Endometrial microvascular endothelial cells (primary cell): Measurements from ENCODE around the gene CCDC180. TPM values are rescaled to one million over a fixed set of nuclear protein-coding genes. Genes with fewer than 3 reads are reported as not detected.

ENCODE experiments used
- in situ Hi-C: cut with HindIII; loops from 2 replicates; pipeline ENCODE4 v1.10.0; 2017; ENCODE audit warnings: low sequenced_read_pairs, low pct_unique_long_range_greater_than_20kb; ENCODE audit errors: inconsistent ontology term
- total RNA-seq: library from RNA; depleted of rRNA; stranded (reverse); fragments of >200 nt; gene quantifications from one replicate; pipeline ENCODE4 v1.2.3, GENCODE V29; 2015; ENCODE audit errors: inconsistent ontology term

The CCDC180 gene
- total RNA-seq, 1 donor from 2014 or later = 0.37 TPM

DNA sequence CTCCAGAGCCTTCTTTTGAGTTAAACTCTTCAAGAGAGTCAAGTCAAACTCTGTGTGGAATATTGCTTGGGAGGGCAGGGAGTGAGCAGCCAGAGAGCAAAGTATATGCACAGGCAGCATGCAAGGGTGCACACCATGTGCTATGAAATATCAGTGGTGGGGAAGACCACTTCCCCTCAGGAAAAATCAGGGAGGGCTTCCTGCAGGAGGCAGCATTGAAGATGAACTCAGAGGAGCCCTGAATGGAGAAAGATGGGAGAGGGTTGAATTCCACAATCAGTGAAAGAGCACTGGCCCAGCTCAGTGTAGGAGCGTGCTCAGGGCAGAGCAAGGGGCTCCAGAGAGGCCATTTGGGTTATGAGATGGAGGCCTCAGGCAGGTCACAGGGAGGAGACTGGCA, 41.9 kb downstream of the CCDC180 start:
- in situ Hi-C loops = no loop called here

- in situ Hi-C loops = no loop called here
These were observed 47.2 kb downstream of the CCDC180 start for GRCh38 chr9:97354637-97355036.

DNA sequence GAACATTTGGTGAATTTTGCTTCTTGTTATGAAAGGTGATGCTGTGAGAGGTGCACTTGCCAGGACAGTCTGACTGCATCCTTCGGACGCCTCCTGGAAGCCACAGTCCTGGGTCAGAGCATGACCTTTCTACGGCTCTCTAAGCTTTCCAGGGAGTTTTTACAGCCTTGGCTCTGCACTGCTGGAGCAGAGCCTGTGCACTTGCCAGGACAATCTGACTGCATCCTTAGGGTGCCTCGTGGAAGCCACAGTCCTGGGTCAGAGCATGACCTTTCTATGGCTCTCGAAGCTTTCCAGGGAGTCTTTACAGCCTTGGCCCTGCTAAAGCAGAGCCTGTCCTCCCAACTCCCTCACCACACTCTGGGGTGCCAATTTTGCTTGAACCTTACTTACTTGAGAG, 49.6 kb downstream of the CCDC180 start:
- in situ Hi-C loops = no loop called here

Other genes with a start within 250 kb of the CCDC180 start
- 16.7 TPM for gene TDRD7, start 104.4 kb downstream of the CCDC180 start, total RNA-seq
- gene TMOD1, start 194.0 kb downstream of the CCDC180 start, total RNA-seq = 0.56 TPM